NCI-H128 (cell line): Measurements from ENCODE around the gene PXDN.
A peak's percentile ranks its signal among the peaks of the same experiment; 100 is the strongest.
"Not testable (repeated sequence)": the region's sequence is repeated elsewhere in the genome, so short reads cannot be mapped to it uniquely, and the experiment has no call there.

Source experiments
- DNase-seq: peaks from one replicate; lab custom pipeline; 2025; ENCODE audit not compliant: unreplicated experiment; lab: John Stamatoyannopoulos, UW

PXDN gene

GRCh38 chr2:1744446-1745170, at the start of gene PXDN:
Gene PXDN (minus strand): TSS chr2:1744515. CDS start chr2:1744455, 60 bp downstream.
- DNase-seq, result peak; percentile 35

GRCh38 chr2:1793868-1794445, 49.6 kb upstream of the PXDN start:
- no peak for DNase-seq

- DNase-seq, result no peak
These were observed 48.9 kb upstream of the PXDN start for GRCh38 chr2:1793001-1793867.

- DNase-seq, result no peak
These were observed 47.5 kb upstream of the PXDN start for GRCh38 chr2:1791685-1792435.

GRCh38 chr2:1791006-1791605, 46.8 kb upstream of the PXDN start:
- no peak for DNase-seq

- no peak for DNase-seq
These were observed 46.2 kb upstream of the PXDN start for GRCh38 chr2:1790473-1790872.

- DNase-seq, result no peak
These were observed 45.3 kb upstream of the PXDN start for GRCh38 chr2:1789610-1790009.

- no peak for DNase-seq
These were observed 44.2 kb upstream of the PXDN start for GRCh38 chr2:1788478-1788959.

GRCh38 chr2:1787755-1788477, 43.6 kb upstream of the PXDN start:
- DNase-seq, result peak; percentile 37

GRCh38 chr2:1784986-1785617, 40.8 kb upstream of the PXDN start:
- DNase-seq, result no peak

- DNase-seq, result no peak
These were observed 39.8 kb upstream of the PXDN start for GRCh38 chr2:1784087-1784486.

- DNase-seq, result no peak
These were observed 38.2 kb upstream of the PXDN start for GRCh38 chr2:1782514-1782913.

GRCh38 chr2:1781291-1782080, 37.2 kb upstream of the PXDN start:
- no peak for DNase-seq

GRCh38 chr2:1780693-1781092, 36.4 kb upstream of the PXDN start:
- no peak for DNase-seq

- DNase-seq, result not testable (repeated sequence)
These were observed 35.7 kb upstream of the PXDN start for GRCh38 chr2:1780054-1780453.

- no peak for DNase-seq
These were observed 34.3 kb upstream of the PXDN start for GRCh38 chr2:1778566-1778965.

- DNase-seq, result no peak
These were observed 33.5 kb upstream of the PXDN start for GRCh38 chr2:1777781-1778180.

GRCh38 chr2:1777156-1777555, 32.8 kb upstream of the PXDN start:
- no peak for DNase-seq
